GM23338 (cell line): ENCODE measurements around the gene USP43. TPM values are rescaled to one million over a fixed set of nuclear protein-coding genes. Genes with fewer than 3 reads are reported as not detected.

Experiments
- polyA plus RNA-seq: library from polyadenylated mRNA; unstranded; fragments of >200 nt; fragmentation: Nextera tagmentation; extraction: Ambion mirVana; gene quantifications from 2 replicates; pipeline ENCODE4 v1.2.1, GENCODE V29; 2016
- total RNA-seq: library from RNA; depleted of rRNA; stranded (reverse); fragments of >200 nt; shearing (Covaris generic); gene quantifications from 2 replicates; pipeline ENCODE4 v1.2.3, GENCODE V29; 2014; rRNA removed

Gene USP43
- total and polyA plus RNA-seq, 2 experiments from 2014 or later = 5.7 to 12.5 TPM

Other genes with a start within 250 kb of the USP43 start
- 59.4 and 64.3 TPM in 2 replicates for gene STX8, start 69.7 kb upstream of the USP43 start, total RNA-seq
- 80.2 and 82.3 TPM in 2 replicates for gene STX8, start 69.7 kb upstream of the USP43 start, polyA plus RNA-seq
- not detected in 2 replicates for gene CFAP52, start 68.9 kb upstream of the USP43 start, total RNA-seq
- gene CFAP52, start 68.9 kb upstream of the USP43 start, polyA plus RNA-seq = 0.54 TPM in 1 of 2 replicates, not detected in the other
- not detected in 2 replicates for gene DHRS7C, start 146.1 kb downstream of the USP43 start, total RNA-seq
- not detected in 2 replicates for gene DHRS7C, start 146.1 kb downstream of the USP43 start, polyA plus RNA-seq
- gene GSG1L2, start 176.6 kb downstream of the USP43 start, total RNA-seq = not detected in 2 replicates
- gene GSG1L2, start 176.6 kb downstream of the USP43 start, polyA plus RNA-seq = not detected in 2 replicates
- gene GLP2R, start 180.4 kb downstream of the USP43 start, total RNA-seq = not detected in 2 replicates
- gene GLP2R, start 180.4 kb downstream of the USP43 start, polyA plus RNA-seq = not detected in 2 replicates